ENCODE measurements around the gene CHI3L2. TPM values are rescaled to one million over a fixed set of nuclear protein-coding genes. Genes with fewer than 3 reads are reported as not detected.
A peak's percentile ranks its signal among the peaks of the same experiment; 100 is the strongest.

CHI3L2 gene
- total and polyA plus RNA-seq, 2 of the 13 experiments (the other 11 are each of a cell fraction or from before 2014, with no cell fraction given), result 0.46 to 1.7 TPM

DNA sequence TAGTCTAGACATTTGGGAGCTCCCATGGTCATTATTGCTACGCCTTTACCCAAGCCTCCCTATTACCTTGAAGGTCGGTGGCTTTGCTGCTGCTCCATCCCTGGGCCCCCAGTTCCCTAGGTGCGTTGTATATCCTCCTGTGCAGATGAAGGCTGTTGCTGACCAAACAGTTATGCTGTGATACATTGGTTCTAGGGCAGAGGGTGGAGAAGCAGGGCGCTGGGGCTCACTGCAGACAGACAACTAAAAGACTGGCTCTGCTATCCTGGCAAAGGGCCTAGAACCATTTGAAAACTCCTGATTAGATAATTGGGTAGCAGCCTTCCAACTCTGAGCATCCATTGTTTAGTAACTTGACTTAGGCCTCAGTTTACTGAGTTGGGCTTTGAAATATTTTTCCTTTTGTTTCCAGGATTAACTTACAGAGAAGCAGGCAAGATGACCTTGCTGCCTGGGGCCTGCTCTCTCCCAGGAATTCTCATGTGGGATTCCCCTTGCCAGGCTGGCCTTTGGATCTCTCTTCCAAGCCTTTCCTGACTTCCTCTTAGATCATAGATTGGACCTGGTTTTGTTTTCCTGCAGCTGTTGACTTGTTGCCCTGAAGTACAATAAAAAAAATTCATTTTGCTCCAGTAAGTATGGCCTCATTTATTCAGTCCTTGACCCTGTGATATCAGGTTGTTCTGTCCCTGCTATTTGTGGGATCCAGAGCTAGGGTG lies 15.5 kb downstream of the CHI3L2 start (continued):
- TF ChIP-seq NFE2L1 (CRISPR knock-in tag; IDR thresholded peaks at IDR 0.05; ENCODE audit: borderline replicate concordance) (no peak), SOX5 (CRISPR knock-in tag; IDR thresholded peaks at IDR 0.05; ENCODE audit: borderline replicate concordance) (peak; percentile 75), ARNT (IDR thresholded peaks at IDR 0.05) (no peak), FIP1L1 (IDR thresholded peaks at IDR 0.05; ENCODE audit: borderline replicate concordance, insufficient read depth, low read depth, low read length) (no peak), MIER2 (CRISPR knock-in tag; IDR thresholded peaks at IDR 0.05) (no peak), SMYD3 (CRISPR knock-in tag; IDR thresholded peaks at IDR 0.05) (no peak), ETV5 (CRISPR knock-in tag; IDR thresholded peaks at IDR 0.05; ENCODE audit: borderline replicate concordance) (peak; percentile 15; the same call in 1 of the 2 replicates), ZBTB3 (CRISPR knock-in tag; IDR thresholded peaks at IDR 0.05; ENCODE audit: borderline replicate concordance, low read depth) (no peak), TGIF2 (CRISPR knock-in tag; IDR thresholded peaks at IDR 0.05) (no peak), ZNF296 (CRISPR knock-in tag; conservative IDR thresholded peaks at IDR 0.05) (no peak), NFKBIZ (CRISPR knock-in tag; IDR thresholded peaks at IDR 0.05) (no peak), PTBP1 (IDR thresholded peaks at IDR 0.05; ENCODE audit: low read depth, low read length, poor library complexity, severe bottlenecking) (no peak), ZBTB20 (CRISPR knock-in tag; IDR thresholded peaks at IDR 0.05; ENCODE audit: borderline replicate concordance, low read depth) (no peak), YY1 (IDR thresholded peaks at IDR 0.05; ENCODE audit: insufficient read depth, insufficient replicate concordance, low read depth, low read length) (no peak), ARID2 (CRISPR knock-in tag; IDR thresholded peaks at IDR 0.05; ENCODE audit: borderline replicate concordance) (no peak), ATF7 (IDR thresholded peaks at IDR 0.05) (no peak), ATF7 (CRISPR knock-in tag; IDR thresholded peaks at IDR 0.05) (no peak), ZNF629 (CRISPR knock-in tag; conservative IDR thresholded peaks at IDR 0.05) (no peak), BCL6 (CRISPR knock-in tag; IDR thresholded peaks at IDR 0.05) (peak; percentile 20; the same call in 1 of the 2 replicates), ZFP90 (CRISPR knock-in tag; IDR thresholded peaks at IDR 0.05; ENCODE audit: borderline replicate concordance) (no peak), RAD21 (CRISPR knock-in tag; IDR thresholded peaks at IDR 0.05) (no peak), ZC3H13 (CRISPR knock-in tag; IDR thresholded peaks at IDR 0.05) (no peak), HOXA7 (CRISPR knock-in tag; IDR thresholded peaks at IDR 0.05) (no peak), NFIB (CRISPR knock-in tag; IDR thresholded peaks at IDR 0.05; ENCODE audit: borderline replicate concordance) (no peak), SOX6 (IDR thresholded peaks at IDR 0.05) (no peak), SOX6 (CRISPR knock-in tag; IDR thresholded peaks at IDR 0.05) (peak; percentile 70), SOX13 (IDR thresholded peaks at IDR 0.05) (no peak), SOX13 (CRISPR knock-in tag; conservative IDR thresholded peaks at IDR 0.05 in 1 of 2, IDR thresholded peaks at IDR 0.05 in 1 of 2) (peak in 1 of 2 experiments; percentile 74; a peak in 2 of 4 replicates)
- TF ChIP-seq, protein P1, sequence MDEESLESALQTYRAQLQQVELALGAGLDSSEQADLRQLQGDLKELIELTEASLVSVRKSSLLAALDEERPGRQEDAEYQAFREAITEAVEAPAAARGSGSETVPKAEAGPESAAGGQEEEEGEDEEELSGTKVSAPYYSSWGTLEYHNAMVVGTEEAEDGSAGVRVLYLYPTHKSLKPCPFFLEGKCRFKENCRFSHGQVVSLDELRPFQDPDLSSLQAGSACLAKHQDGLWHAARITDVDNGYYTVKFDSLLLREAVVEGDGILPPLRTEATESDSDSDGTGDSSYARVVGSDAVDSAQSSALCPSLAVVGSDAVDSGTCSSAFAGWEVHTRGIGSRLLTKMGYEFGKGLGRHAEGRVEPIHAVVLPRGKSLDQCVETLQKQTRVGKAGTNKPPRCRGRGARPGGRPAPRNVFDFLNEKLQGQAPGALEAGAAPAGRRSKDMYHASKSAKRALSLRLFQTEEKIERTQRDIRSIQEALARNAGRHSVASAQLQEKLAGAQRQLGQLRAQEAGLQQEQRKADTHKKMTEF (CRISPR knock-in tag; IDR thresholded peaks at IDR 0.05), result no peak
- TF ChIP-seq, protein P2, sequence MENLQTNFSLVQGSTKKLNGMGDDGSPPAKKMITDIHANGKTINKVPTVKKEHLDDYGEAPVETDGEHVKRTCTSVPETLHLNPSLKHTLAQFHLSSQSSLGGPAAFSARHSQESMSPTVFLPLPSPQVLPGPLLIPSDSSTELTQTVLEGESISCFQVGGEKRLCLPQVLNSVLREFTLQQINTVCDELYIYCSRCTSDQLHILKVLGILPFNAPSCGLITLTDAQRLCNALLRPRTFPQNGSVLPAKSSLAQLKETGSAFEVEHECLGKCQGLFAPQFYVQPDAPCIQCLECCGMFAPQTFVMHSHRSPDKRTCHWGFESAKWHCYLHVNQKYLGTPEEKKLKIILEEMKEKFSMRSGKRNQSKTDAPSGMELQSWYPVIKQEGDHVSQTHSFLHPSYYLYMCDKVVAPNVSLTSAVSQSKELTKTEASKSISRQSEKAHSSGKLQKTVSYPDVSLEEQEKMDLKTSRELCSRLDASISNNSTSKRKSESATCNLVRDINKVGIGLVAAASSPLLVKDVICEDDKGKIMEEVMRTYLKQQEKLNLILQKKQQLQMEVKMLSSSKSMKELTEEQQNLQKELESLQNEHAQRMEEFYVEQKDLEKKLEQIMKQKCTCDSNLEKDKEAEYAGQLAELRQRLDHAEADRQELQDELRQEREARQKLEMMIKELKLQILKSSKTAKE (CRISPR knock-in tag; IDR thresholded peaks at IDR 0.05; ENCODE audit: borderline replicate concordance), result no peak

Measured in HepG2 (cell line).